ENCODE data around the gene DCTN1. TPM values are rescaled to one million over a fixed set of nuclear protein-coding genes. Genes with fewer than 3 reads are reported as not detected.
"Not testable (repeated sequence)": the region's sequence is repeated elsewhere in the genome, so short reads cannot be mapped to it uniquely, and the experiment has no call there.

Gene DCTN1
- polyA plus RNA-seq (ENCODE audit: insufficient read length in 4 of 4): 100 to 1,000 TPM; 112 to 156 (median 146) TPM

DNA sequence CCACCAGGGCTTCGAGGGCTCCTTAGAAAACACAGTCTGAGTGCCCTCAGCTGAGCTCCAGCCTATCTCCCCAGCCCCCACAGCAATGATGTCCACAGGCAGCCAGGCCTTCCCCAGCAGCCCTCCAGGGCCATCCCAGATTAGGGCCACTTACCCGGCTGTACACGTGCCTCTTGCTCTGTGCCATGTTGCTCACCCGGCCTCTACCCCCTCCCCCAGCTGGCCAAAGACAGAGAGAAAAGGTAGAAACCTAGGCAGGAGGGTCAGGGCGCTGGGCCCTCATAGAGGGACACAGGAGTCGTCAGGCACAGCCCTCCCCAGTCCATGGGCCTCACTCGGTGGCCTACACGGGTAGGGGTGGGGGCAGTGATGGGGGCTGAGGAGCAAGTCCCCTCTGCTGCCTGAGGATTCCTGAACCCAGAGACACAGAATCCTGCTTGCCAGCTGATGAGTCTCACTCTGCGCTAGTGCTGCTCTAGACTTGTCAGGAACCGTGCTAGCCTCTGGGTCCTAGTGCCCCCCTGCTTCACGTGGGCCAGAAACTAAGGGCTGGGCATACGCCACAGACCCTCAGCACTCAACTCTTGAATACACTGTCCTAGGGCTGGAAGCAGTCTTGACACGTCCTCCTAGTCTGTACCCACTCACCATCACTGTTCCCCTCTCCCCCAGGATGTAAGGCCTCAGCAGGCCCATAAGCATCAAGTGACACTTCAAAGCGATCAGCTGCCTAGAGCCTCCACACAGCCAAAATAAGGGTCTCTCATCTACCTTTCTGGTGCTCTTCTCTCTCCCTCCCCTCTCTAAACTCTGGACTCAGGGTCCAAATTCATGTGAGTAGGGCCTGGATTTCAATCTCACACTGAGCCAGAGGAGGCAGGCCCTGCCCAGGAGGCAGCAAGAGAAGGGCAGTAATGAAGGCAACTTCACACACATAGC, at the start of gene DCTN1:
TSS of gene DCTN1 (minus strand) at position 461 of the 939 bp plus-strand sequence. CDS start at position 187, 274 bp downstream.
- peak in 2 of 4 donors; percentile 28 to 54 for DNase-seq (ENCODE audit: low read depth in 4 of 4, low spot score in 3 of 4)

- DNase-seq (ENCODE audit: low read depth in 4 of 4, low spot score in 3 of 4): no peak
These were observed 48.6 kb upstream of the DCTN1 start for GRCh38 chr2:74428675-74429074.

DNA sequence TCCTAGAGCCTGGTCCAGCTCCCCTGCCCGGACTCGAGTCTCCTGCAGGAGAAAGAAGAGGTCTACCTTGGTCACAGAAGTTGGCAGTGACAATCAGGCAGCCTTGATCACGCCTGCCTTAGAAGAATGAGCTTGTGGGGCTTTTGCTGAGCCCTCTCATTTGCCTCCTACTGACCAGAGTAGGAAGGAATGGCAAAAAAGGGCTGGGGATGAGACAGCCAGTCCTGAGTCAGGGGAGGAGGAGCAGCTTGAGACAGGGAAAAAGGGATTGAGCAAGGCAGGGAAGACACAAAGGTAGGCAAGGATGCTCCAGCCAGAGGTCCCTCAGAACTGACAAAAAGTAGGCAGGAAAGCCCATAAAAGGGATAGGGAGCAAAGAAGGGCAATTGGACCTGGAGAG, 47.4 kb upstream of the DCTN1 start:
- DNase-seq (ENCODE audit: low read depth in 4 of 4, low spot score in 3 of 4): no peak

DNA sequence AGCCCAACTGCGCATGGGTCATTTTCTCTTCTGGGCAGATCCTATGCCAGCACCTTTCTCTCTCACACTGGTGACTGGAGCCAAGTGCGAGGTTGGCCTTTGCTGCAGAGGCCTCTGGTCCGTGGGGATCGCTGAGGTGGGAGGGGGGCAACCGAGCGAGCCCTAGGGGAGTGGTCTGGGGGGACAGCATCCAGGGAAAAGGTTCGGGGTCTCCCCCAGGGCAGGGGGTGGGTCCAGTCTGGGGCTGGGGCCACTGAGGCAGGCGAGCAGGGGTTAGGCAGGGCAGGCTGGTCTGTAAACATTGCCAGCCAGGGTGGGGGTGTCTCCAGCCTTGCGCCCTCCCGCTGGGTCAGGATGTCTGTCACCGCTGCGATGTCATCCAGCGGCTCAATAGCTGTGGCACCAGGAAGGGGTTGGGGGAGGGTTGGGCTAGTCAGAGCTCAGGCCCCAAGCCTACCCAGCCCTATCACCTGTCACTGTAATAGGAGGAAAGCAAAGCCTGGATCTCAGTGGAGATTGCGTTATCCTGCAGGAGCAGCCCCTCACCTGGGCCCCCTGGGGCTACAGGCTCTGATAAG, 46.2 kb upstream of the DCTN1 start:
- DNase-seq (ENCODE audit: low read depth in 4 of 4, low spot score in 3 of 4): no peak

GRCh38 chr2:74425523-74425922, 45.4 kb upstream of the DCTN1 start:
- no peak for DNase-seq (ENCODE audit: low read depth in 4 of 4, low spot score in 3 of 4)

GRCh38 chr2:74424995-74425406, 44.9 kb upstream of the DCTN1 start:
- DNase-seq (ENCODE audit: low read depth in 4 of 4, low spot score in 3 of 4): no peak

GRCh38 chr2:74424139-74424992, 44.3 kb upstream of the DCTN1 start:
- DNase-seq (ENCODE audit: low read depth in 4 of 4, low spot score in 3 of 4): no peak

- DNase-seq (ENCODE audit: low read depth in 4 of 4, low spot score in 3 of 4): no peak
These were observed 43.4 kb upstream of the DCTN1 start for GRCh38 chr2:74423231-74424095.

GRCh38 chr2:74421221-74421870, 41.2 kb upstream of the DCTN1 start, which contains the start of the genes C2orf81 and WDR54:
Gene C2orf81, minus strand, starts transcription at chr2:74421619. Its CDS starts 59 bp downstream, at chr2:74421560.
Gene WDR54, plus strand, starts transcription at chr2:74421730. Its CDS starts 424 bp downstream, at chr2:74422154.
- peak in 1 of 4 donors; percentile 75 for DNase-seq (ENCODE audit: low read depth in 4 of 4, low spot score in 3 of 4)

- not testable (repeated sequence) for DNase-seq (ENCODE audit: low read depth in 4 of 4, low spot score in 3 of 4)
These were observed 40.5 kb upstream of the DCTN1 start for GRCh38 chr2:74420443-74421103.

DNA sequence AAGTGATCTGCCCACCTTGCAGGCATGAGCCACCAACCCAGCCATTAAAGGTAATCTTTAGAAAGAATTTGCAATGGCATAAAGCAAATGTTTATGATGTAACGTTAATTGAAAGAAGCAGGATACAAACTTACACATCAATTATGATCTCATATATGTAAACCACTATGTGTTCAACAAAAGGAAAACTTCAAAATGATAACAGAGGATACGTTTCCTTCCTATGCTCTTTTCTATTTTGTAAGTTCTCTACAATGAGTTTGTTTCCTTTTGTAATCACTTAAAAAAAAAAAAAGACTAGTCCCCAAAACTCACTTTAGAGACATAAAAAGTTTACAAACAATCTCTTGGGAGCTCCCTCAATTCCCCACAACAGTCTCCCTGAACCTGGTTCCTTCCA, 39.9 kb upstream of the DCTN1 start:
- no peak for DNase-seq (ENCODE audit: low read depth in 4 of 4, low spot score in 3 of 4)

DNA sequence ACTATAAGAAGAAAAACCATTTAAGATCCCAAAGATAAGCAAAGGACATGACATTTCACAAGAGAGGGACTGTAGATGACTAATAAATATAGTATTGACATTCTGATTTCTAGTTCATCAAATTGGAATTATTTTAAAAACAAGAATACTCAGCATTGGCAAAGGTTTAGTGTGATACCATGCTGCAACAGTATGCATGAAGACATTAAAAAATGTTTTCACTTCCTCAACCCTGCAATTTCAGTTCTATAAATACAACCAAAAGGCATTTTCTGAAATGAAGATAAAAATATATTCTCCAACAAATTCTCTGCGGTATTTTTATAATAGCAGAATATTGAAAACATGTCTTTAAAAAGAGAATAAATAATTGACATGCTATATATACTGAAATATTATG, 39.2 kb upstream of the DCTN1 start:
- DNase-seq (ENCODE audit: low read depth in 4 of 4, low spot score in 3 of 4): no peak

DNA sequence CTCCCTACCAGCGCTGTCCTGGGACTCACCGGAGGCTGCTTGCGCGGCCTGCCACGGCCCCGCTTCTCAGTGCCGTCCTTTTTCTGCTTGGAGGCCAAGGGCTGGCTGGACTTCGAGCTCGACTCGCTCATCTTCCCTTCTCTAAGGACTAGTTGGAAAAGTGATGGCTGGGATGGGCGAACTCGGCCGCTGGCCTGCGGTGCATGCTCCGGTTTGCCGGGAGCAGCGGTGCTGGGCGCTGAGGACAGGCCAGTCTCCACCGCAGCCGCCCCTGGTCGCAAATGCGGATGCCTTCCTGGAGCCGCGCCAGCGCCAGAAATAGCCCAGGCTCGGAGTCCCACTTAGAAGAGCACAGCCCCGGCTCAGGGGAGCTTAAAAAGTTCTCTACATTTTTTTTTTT, 38.2 kb upstream of the DCTN1 start:
- no peak for DNase-seq (ENCODE audit: low read depth in 4 of 4, low spot score in 3 of 4)

DNA sequence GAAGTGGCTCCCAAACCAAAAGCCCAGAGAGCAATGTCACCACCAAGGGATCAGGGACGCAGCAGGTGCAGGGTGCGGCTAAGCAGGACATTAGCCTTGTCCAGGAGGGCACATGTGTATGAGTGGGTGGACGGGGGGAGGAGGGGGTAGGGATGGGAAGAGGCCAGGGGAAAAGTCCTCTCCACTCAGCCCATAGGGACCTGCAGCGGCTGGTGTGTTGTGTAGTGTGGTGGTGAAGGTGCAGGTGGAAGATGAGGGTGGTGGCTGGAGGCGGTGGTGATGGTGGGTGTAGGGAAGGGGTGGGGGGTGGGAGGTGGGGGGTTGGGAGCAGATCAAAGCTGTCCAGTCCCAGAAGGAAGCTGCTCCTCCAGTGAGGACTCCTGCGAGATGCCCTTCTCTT, 37.7 kb upstream of the DCTN1 start:
- DNase-seq (ENCODE audit: low read depth in 4 of 4, low spot score in 3 of 4): no peak

- no peak for DNase-seq (ENCODE audit: low read depth in 4 of 4, low spot score in 3 of 4)
These were observed 37.1 kb upstream of the DCTN1 start for GRCh38 chr2:74417197-74417596.

DNA sequence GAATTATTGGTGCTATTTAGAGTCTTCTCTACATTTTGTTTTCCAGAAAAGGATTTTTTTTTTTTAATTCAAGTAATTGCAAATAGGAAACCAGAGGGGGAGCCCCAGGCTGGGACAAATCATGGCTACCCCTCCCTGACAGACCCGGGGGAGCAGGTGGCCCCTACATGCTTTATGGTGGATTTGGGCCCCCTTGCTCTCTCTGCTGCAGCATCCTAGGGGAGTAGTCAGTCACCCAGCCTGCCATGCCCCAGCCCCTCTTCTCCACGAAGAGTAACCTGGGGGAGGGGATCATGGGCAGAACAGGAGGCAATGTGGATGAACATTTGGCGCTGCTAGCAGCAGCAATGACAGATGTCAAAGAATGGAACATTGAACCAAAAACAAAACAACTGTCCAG, 36.7 kb upstream of the DCTN1 start:
- no peak for DNase-seq (ENCODE audit: low read depth in 4 of 4, low spot score in 3 of 4)

DNA sequence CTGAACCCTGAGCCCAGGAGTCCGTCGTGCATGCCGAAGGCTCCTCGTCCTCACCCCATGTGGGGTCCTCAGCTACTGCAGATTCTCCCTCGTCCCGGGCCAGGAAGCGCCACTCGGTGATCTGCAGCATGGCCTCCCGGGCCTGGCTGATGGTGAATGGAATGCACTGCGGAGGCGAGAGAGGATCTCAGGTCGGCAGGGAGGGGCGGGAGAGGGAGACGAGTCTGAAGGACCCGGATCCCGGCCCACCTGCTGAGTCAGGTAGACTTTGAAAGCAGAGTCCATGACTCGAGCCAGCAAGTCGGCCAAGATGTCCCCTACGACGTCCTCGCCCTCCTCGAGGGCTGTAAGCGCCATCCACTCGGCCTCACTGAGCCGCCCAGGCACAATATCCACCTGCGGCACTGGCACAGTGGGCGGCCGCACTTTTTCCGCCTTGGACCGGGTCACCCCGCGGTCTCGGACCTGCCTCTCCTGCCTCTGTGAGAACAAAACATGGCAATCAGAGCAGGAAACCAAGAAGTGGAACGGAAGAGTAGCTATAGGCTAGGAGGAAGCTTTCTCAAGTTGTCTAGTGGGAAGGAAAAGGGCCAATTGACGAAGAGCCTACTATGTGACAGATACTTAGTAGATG, 35.8 kb upstream of the DCTN1 start:
- no peak for DNase-seq (ENCODE audit: low read depth in 4 of 4, low spot score in 3 of 4)
